K562 (cell line): Measurements from ENCODE around the gene HPN. TPM values are rescaled to one million over a fixed set of nuclear protein-coding genes. Genes with fewer than 3 reads are reported as not detected.

ENCODE experiments used
- ATAC-seq: fragments of 200-7000 bp; cut with Tn5 transposase; 3 replicates; pipeline ENCODE4 v1.9.1; 2020; ENCODE audit warnings: moderate library complexity
- BruUV-seq: library from RNA; stranded (reverse); fragments of 400-500 nt; replicated peaks from 2 replicates; lab custom pipeline; 2021; lab: Mats Ljungman, UMichigan
- CTCF ChIA-PET: fragments of 300-600 bp; formaldehyde crosslinking; extraction: SDS; loops from one replicate; lab custom pipeline; 2021; ENCODE audit warnings: low intra/inter-chr PET ratio; lab: Yijun Ruan, JAX
- POLR2A ChIA-PET: fragments of 300-600, 350-650 bp; sonication (Branson Sonifier 250); formaldehyde crosslinking; extraction: SDS; loops from one replicate; lab custom pipeline; 2021; ENCODE audit warnings: antibody characterized with exemption, inconsistent platforms; lab: Yijun Ruan, JAX
- DNase-seq, 4 experiments: peaks; one replicate each; pipeline versions ENCODE4 v3.0.0 to v3.0.0-alpha.2; 2011 to 2018; ENCODE audit warnings: low spot score in 3 of 4, mixed read lengths in 3 of 4; ENCODE audit errors: extremely low read depth in 1 of 4
- FAIRE-seq: peaks from 2 replicates; lab custom pipeline; 2011; peaks lifted over from hg19 to GRCh38; lab: Jason Lieb, UNC
- H2AFZ ChIP-seq: 2 replicates; pipeline ENCODE4 v1.6.0; 2011; ENCODE audit warnings: low read depth, low read length, control low read depth, inconsistent platforms
- H3K27ac ChIP-seq: fragments of 200-600 bp; 3 replicates; pipeline ENCODE4 v1.8.0; 2011; ENCODE audit warnings: low read depth, mild to moderate bottlenecking, control low read depth, inconsistent platforms, low read length, moderate library complexity, mixed read lengths; ENCODE audit errors: extremely low read depth
- H3K27me3 ChIP-seq, 2 experiments: fragments of 300-600 bp in 1 of 2; 2 replicates in 1 of 2; 3 replicates in 1 of 2; pipeline versions ENCODE4 v1.6.0 to v1.8.0; 2011; ENCODE audit warnings: inconsistent platforms in 2 of 2, low read length in 2 of 2, mild to moderate bottlenecking in 1 of 2, mixed read lengths in 1 of 2, moderate library complexity in 1 of 2; ENCODE audit not compliant: control insufficient read depth in 2 of 2, insufficient read depth in 2 of 2
- H3K36me3 ChIP-seq: fragments of 300-600 bp; 3 replicates; pipeline ENCODE4 v1.8.0; 2011; ENCODE audit warnings: mild to moderate bottlenecking, low read length, inconsistent platforms; ENCODE audit not compliant: control insufficient read depth, insufficient read depth
- H3K4me1 ChIP-seq, 2 experiments: fragments of 200-600 bp in 1 of 2; replicated peaks in 1 of 2; 2 replicates in 1 of 2; 3 replicates in 1 of 2; pipeline versions ENCODE4 v1.5.1 to v1.8.0; 2011; ENCODE audit warnings: inconsistent platforms in 2 of 2, low read length in 2 of 2, mild to moderate bottlenecking in 1 of 2, mixed read lengths in 1 of 2, moderate library complexity in 1 of 2; ENCODE audit not compliant: control insufficient read depth in 2 of 2, insufficient read depth in 2 of 2
- H3K4me2 ChIP-seq: 2 replicates; pipeline ENCODE4 v1.6.1; 2011; ENCODE audit warnings: low read length, control low read depth, inconsistent platforms, mixed read lengths; ENCODE audit not compliant: insufficient read depth
- H3K4me3 ChIP-seq: fragments of 200-600 bp; sonication (generic), shearing (Covaris generic); 2 replicates; pipeline ENCODE4 v1.5.1; 2016; ENCODE audit warnings: control low read depth, inconsistent platforms
- H3K79me2 ChIP-seq: fragments of 200-600 bp; 3 replicates; pipeline ENCODE4 v1.8.0; 2011; ENCODE audit warnings: low read length, inconsistent platforms; ENCODE audit not compliant: control insufficient read depth, insufficient read depth
- H3K9ac ChIP-seq, 2 experiments: 2 replicates each; pipeline versions ENCODE4 v1.6.0 to v1.6.1; 2011; ENCODE audit warnings: low read depth in 2 of 2, low read length in 2 of 2, control low read depth in 1 of 2, inconsistent platforms in 1 of 2, mild to moderate bottlenecking in 1 of 2, mixed read lengths in 1 of 2; ENCODE audit not compliant: insufficient read depth in 1 of 2
- H3K9me1 ChIP-seq: one replicate; pipeline ENCODE4 v1.6.0; 2011; ENCODE audit warnings: inconsistent platforms, mild to moderate bottlenecking, low read length, moderate library complexity; ENCODE audit not compliant: control insufficient read depth, insufficient read depth
- H3K9me3 ChIP-seq: replicated peaks from 2 replicates; pipeline ENCODE4 v1.5.1; 2011; ENCODE audit warnings: low read depth, low read length, inconsistent platforms; ENCODE audit not compliant: control insufficient read depth, insufficient read depth
- H4K20me1 ChIP-seq: replicated peaks from 2 replicates; pipeline ENCODE4 v1.6.1; 2011; ENCODE audit warnings: low read length, inconsistent platforms, mixed read lengths; ENCODE audit not compliant: control insufficient read depth, insufficient read depth
- CBFB ChIP-seq: sonication (generic); formaldehyde crosslinking; IDR thresholded peaks from 2 replicates; pipeline ENCODE4 v1.4.0; 2020; ENCODE audit warnings: mild to moderate bottlenecking, missing genetic modification reagents
- CXXC5 ChIP-seq: fragments of 250-450 bp; sonication (Bioruptor Pico); IDR thresholded peaks from 2 replicates; pipeline ENCODE4 v1.8.0; 2022; ENCODE audit warnings: inconsistent platforms, mild to moderate bottlenecking, moderate library complexity
- GMEB1 ChIP-seq: fragments of 250-450 bp; sonication (Bioruptor Pico); IDR thresholded peaks from 2 replicates; pipeline ENCODE4 v1.4.0; 2020; ENCODE audit warnings: mild to moderate bottlenecking
- HCFC1 ChIP-seq: IDR thresholded peaks from 2 replicates; pipeline ENCODE4 v1.6.1; 2012; ENCODE audit warnings: low read depth, low read length, improper control_type of control experiment
- LEF1 ChIP-seq: fragments of 450-650 bp; IDR thresholded peaks from 2 replicates; pipeline ENCODE4 v1.6.1; 2016; ENCODE audit warnings: mild to moderate bottlenecking
- SIN3B ChIP-seq: fragments of 450-650 bp; IDR thresholded peaks from 2 replicates; pipeline ENCODE4 v1.6.1; 2017; ENCODE audit warnings: low read depth, mild to moderate bottlenecking, moderate library complexity
- SMARCB1 ChIP-seq: IDR thresholded peaks from 2 replicates; pipeline ENCODE4 v1.6.1; 2011; ENCODE audit warnings: improper control_type of control experiment, low read depth; ENCODE audit not compliant: insufficient read length
- ZBTB33 ChIP-seq: sonication (generic); formaldehyde crosslinking; IDR thresholded peaks from 2 replicates; pipeline ENCODE4 v1.8.1; 2023; ENCODE audit warnings: mild to moderate bottlenecking, missing genetic modification reagents
- ZKSCAN8 ChIP-seq: fragments of 200-800 bp; sonication (Bioruptor generic); IDR thresholded peaks from 2 replicates; pipeline ENCODE4 v1.6.1; 2016; ENCODE audit warnings: missing genetic modification characterization, missing compliant biosample characterization
- ZNF175 ChIP-seq: fragments of 200-800 bp; sonication (Bioruptor generic); IDR thresholded peaks from 2 replicates; pipeline ENCODE4 v1.6.1; 2016; ENCODE audit warnings: low read depth, mild to moderate bottlenecking, missing genetic modification characterization, missing compliant biosample characterization
- ZNF699 ChIP-seq: fragments of 250-450 bp; sonication (Bioruptor Pico); IDR thresholded peaks from 2 replicates; pipeline ENCODE4 v1.8.0; 2021; ENCODE audit warnings: mild to moderate bottlenecking, moderate library complexity; ENCODE audit not compliant: insufficient replicate concordance
- ZNF780A ChIP-seq: fragments of 250-450 bp; sonication (Bioruptor Pico); IDR thresholded peaks from 2 replicates; pipeline ENCODE4 v1.5.0; 2021; ENCODE audit warnings: mild to moderate bottlenecking
- ZNF785 ChIP-seq: fragments of 250-450 bp; sonication (Bioruptor Pico); IDR thresholded peaks from 2 replicates; pipeline ENCODE4 v1.4.0; 2020; ENCODE audit warnings: mild to moderate bottlenecking
- WGBS: fragments of 100-300 bp; shearing (Covaris generic); methylation state at CpG from one replicate; pipeline ENCODE4 v1.1.6; 2016; ENCODE audit warnings: low coverage, mixed read lengths; ENCODE audit not compliant: insufficient coverage; ENCODE audit errors: missing lambda C conversion rate; 5-methylcytosine and 5-hydroxymethylcytosine counted together
- in situ Hi-C: fragments of 300-500 bp; cut with MboI; formaldehyde crosslinking; loops from 4 replicates; pipeline ENCODE4 v1.15.0; 2018; ENCODE audit warnings: inconsistent platforms, mixed read lengths
- intact Hi-C: fragments of 100-400 bp; cut with micrococcal nuclease; formaldehyde crosslinking; loops from 2 replicates; pipeline ENCODE4 v1.14.2; 2022
- polyA plus RNA-seq, 8 experiments: library from polyadenylated mRNA; depleted of rRNA in 4 of 8; stranded (reverse) in 5 of 8; unstranded in 3 of 8; fragments of >200 nt; fragmentation: Nextera tagmentation in 2 of 8; fragmentation: Illumina TruSeq in 1 of 8; extraction: Ambion mirVana in 2 of 8; extraction: Trizol in 1 of 8; gene quantifications; 2 replicates each; pipeline versions ENCODE4 v1.2.1 to v1.2.3, GENCODE V29; 2011 to 2014; ENCODE audit warnings: inconsistent platforms in 1 of 8, missing spikeins in 1 of 8
- total RNA-seq, 7 experiments: library from RNA; depleted of rRNA in 6 of 7; stranded (reverse); fragments of >200 nt in 6 of 7; fragmentation: Illumina TruSeq in 2 of 7; extraction: Trizol in 2 of 7; gene quantifications; 2 replicates each; pipeline versions ENCODE4 v1.2.1 to v1.2.3, GENCODE V29; 2011 to 2021; ENCODE audit warnings: low replicate concordance in 1 of 7

HPN gene
- total and polyA plus RNA-seq, 9 of the 15 experiments (the other 6 are each of a cell fraction or from before 2014, with no cell fraction given), result 0.10 to 0.20 TPM; not detected in 7

GRCh38 chr19:35080613-35081170 is 39.2 kb downstream of the HPN start:
- no peak overlapping the region for H2AFZ ChIP-seq
- peaks cover 35 to 54% of the 10 kb centered on the region in 2 experiments; a peak in 4 of 5 replicates for H3K27me3 ChIP-seq
- no peak overlapping the region for H3K4me2 ChIP-seq
- CTCF ChIA-PET, result no interaction called here
- H3K4me1 ChIP-seq, result peaks cover 0 to 20% of the 10 kb centered on the region in 2 experiments; a peak in 2 of 5 replicates
- H3K9me3 ChIP-seq, result no peaks in the 10 kb centered on the region
- intact Hi-C loops (no loop called here), in situ Hi-C loops (no loop called here)
- no peak for ATAC-seq
- H3K9me1 ChIP-seq, result no peaks in the 10 kb centered on the region
- BruUV-seq, result no TSS peak
- peak overlapping the region in 1 of 2 experiments; percentile 35; a peak in 1 of 4 replicates for H3K9ac ChIP-seq
- H3K79me2 ChIP-seq, result no peaks in the 10 kb centered on the region
- POLR2A ChIA-PET, result interaction anchor here (0.6 to 0.8 kb wide), 2 partner anchors 8 to 11 kb away, joined by 3 read pairs; no protein-coding TSS in a partner anchor
- H3K27ac ChIP-seq, result no peak overlapping the region
- FAIRE-seq, result no peak
- TF ChIP-seq CXXC5 (no peak), SIN3B (no peak), ZNF175 (CRISPR knock-in tag) (no peak), ZNF699 (CRISPR knock-in tag) (no peak)
- no peak for DNase-seq
- WGBS, result 22% methylated on average over 16 of the region's 16 CpGs
- no peak overlapping the region for H3K4me3 ChIP-seq
- no peaks in the 10 kb centered on the region for H4K20me1 ChIP-seq
- H3K36me3 ChIP-seq, result no peaks in the 10 kb centered on the region

GRCh38 chr19:35081201-35081600 is 39.7 kb downstream of the HPN start:
- no peaks in the 10 kb centered on the region for H4K20me1 ChIP-seq
- DNase-seq, result no peak
- no peak for ATAC-seq
- no peak for FAIRE-seq
- no TSS peak for BruUV-seq
- H3K36me3 ChIP-seq, result no peaks in the 10 kb centered on the region
- peaks cover 0 to 18% of the 10 kb centered on the region in 2 experiments; a peak in 2 of 5 replicates for H3K4me1 ChIP-seq
- H3K9ac ChIP-seq, result no peak overlapping the region; a peak in 1 of 4 replicates
- whole genome bisulfite sequencing, result 14% methylated on average over 6 of the region's 6 CpGs
- no peaks in the 10 kb centered on the region for H3K9me1 ChIP-seq
- ChIA-PET CTCF (no interaction called here), POLR2A (interaction anchor here (0.5 to 0.8 kb wide), 2 partner anchors 11 to 363 kb away, joined by 3 to 5 read pairs; no protein-coding TSS in a partner anchor)
- no peaks in the 10 kb centered on the region for H3K79me2 ChIP-seq
- H3K4me3 ChIP-seq, result no peak overlapping the region
- H3K4me2 ChIP-seq, result no peak overlapping the region
- intact Hi-C loops (no loop called here), in situ Hi-C loops (no loop called here)
- H3K9me3 ChIP-seq, result no peaks in the 10 kb centered on the region
- no peak overlapping the region for H2AFZ ChIP-seq
- peaks cover 30 to 49% of the 10 kb centered on the region in 2 experiments; a peak in 4 of 5 replicates for H3K27me3 ChIP-seq
- no peak overlapping the region for H3K27ac ChIP-seq
- TF ChIP-seq GMEB1 (CRISPR knock-in tag) (no peak), ZKSCAN8 (CRISPR knock-in tag) (no peak), CBFB (CRISPR knock-in tag) (no peak), SMARCB1 (no peak), ZNF785 (CRISPR knock-in tag) (no peak), ZBTB33 (CRISPR knock-in tag) (no peak), LEF1 (no peak), ZNF780A (CRISPR knock-in tag) (no peak), HCFC1 (no peak)
